PC-3 (cell line): ENCODE measurements around the gene CD320.

Source experiments
- CTCF ChIP-seq: fragments of 300-600 bp; sonication (generic); conservative IDR thresholded peaks from 2 replicates; pipeline ENCODE4 v1.5.1; 2017; ENCODE audit warnings: antibody characterized with exemption, low read depth, mild to moderate bottlenecking, low read length
- EZH2 ChIP-seq: fragments of 300-600 bp; sonication (generic); IDR thresholded peaks from one replicate; pipeline ENCODE4 v1.6.1; 2017; ENCODE audit warnings: antibody characterized with exemption, mild to moderate bottlenecking, low read length; ENCODE audit not compliant: unreplicated experiment
- EZH2phosphoT487 ChIP-seq: fragments of 300-600 bp; sonication (generic); IDR thresholded peaks from 2 replicates; pipeline ENCODE4 v1.6.1; 2018; ENCODE audit warnings: mild to moderate bottlenecking, antibody characterized with exemption, low read length, borderline replicate concordance

DNA sequence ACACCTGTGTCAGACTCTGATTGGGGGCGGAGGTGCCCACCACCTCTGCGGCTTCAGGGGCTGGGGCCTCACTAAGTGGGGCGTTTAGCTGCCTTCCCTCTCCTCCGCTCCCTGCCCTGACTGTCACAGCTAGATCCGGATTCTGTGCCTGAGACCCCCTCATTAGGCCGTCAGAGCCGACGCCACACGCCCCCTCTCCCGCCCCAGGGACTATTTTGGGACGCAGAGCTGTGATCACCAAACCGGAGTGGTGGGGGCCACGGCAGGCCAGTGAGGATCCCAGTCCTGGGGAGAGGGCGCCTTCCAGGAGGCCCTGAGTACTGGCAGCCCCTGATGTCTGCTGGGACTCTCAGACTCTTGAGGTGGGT, 34.1 kb upstream of the CD320 start:
- TF ChIP-seq CTCF: no peak
- no peak for TF ChIP-seq EZH2
- TF ChIP-seq EZH2phosphoT487: no peak
